Adrenal gland (tissue), 12 donors: Measurements from ENCODE around the gene SRSF9. TPM values are rescaled to one million over a fixed set of nuclear protein-coding genes. Genes with fewer than 3 reads are reported as not detected.
A peak's percentile ranks its signal among the peaks of the same experiment; 100 is the strongest.

ENCODE experiments used
- DNase-seq, 7 donors: peaks; one replicate each; pipeline ENCODE4 v3.0.0-alpha.2; 2019 to 2020
- H3K27ac ChIP-seq, 5 donors: fragments of 200-600 bp; sonication (generic) in 4 of 5; 1 replicate in 3 of 5; 2 replicates in 2 of 5; pipeline versions ENCODE4 v1.5.1 to v1.8.0; 2016 to 2020; ENCODE audit warnings: mild to moderate bottlenecking in 1 of 5
- H3K27me3 ChIP-seq: fragments of 200-600 bp; 2 replicates; pipeline ENCODE4 v1.8.0; 2021
- H3K36me3 ChIP-seq, 2 donors: fragments of 200-600 bp; replicated peaks in 1 of 2; 1 replicate in 1 of 2; 2 replicates in 1 of 2; pipeline versions ENCODE4 v1.5.1 to v1.8.0; 2018 to 2022
- H3K4me1 ChIP-seq, 2 donors: fragments of 200-600 bp; replicated peaks in 1 of 2; 1 replicate in 1 of 2; 2 replicates in 1 of 2; pipeline versions ENCODE4 v1.5.1 to v1.8.0; 2018 to 2021
- H3K4me3 ChIP-seq, 4 donors: fragments of 200-600 bp; sonication (generic) in 3 of 4; one replicate each; pipeline ENCODE4 v1.5.1; 2016 to 2018
- H3K9me3 ChIP-seq, 3 donors: fragments of 200-600 bp; sonication (generic) in 1 of 3; replicated peaks in 1 of 3; 1 replicate in 2 of 3; 2 replicates in 1 of 3; pipeline versions ENCODE4 v1.5.1 to v1.8.0; 2016 to 2021
- POLR2A ChIP-seq, 2 donors: fragments of 450-650 bp; IDR thresholded peaks; one replicate each; pipeline ENCODE4 v1.6.1; 2017; ENCODE audit warnings: antibody characterized with exemption in 2 of 2, mild to moderate bottlenecking in 2 of 2, moderate library complexity in 1 of 2
- WGBS, 4 donors: extraction: QIAGEN DNeasy Blood & Tissue Kit in 2 of 4; methylation state at CpG; one replicate each; pipeline versions ENCODE4 v1.1.5 to v1.1.7; 2013 to 2017; 5-methylcytosine and 5-hydroxymethylcytosine counted together
- intact Hi-C, 2 donors: fragments of 100-400 bp; cut with DNase I; formaldehyde crosslinking; loops; one replicate each; pipeline versions ENCODE4 v1.14.1 to v1.15.0; 2022 to 2023
- polyA plus RNA-seq, 3 donors: library from polyadenylated mRNA; stranded (reverse); fragments of 200-250 nt in 2 of 3; fragments of 350-450 nt in 1 of 3; fragmentation: Illumina TruSeq in 1 of 3; extraction: RNeasy Lipid Tissue Mini Kit (QIAGEN cat#74804) in 1 of 3; gene quantifications; one replicate each; pipeline ENCODE4 v1.2.3, GENCODE V29; 2013 to 2014
- total RNA-seq, 9 donors: library from RNA; depleted of rRNA in 4 of 9; stranded (reverse); fragments of >200 nt in 4 of 9; fragments of 120-200 nt in 1 of 9; fragmentation: NEBNext Ultra II Directional in 1 of 9; extraction: Animal tissue kit (Norgen Biotek cat#: 25700) in 1 of 9; gene quantifications; one replicate each; pipeline versions ENCODE4 v1.1.0 to v1.2.4, GENCODE V29; 2013 to 2023
- TF ChIP-seq, protein P1 (sequence below), 6 experiments: fragments of 450-650 bp in 4 of 6; fragments of 200-600 bp in 2 of 6; sonication (generic) in 1 of 6; IDR thresholded peaks; 1 replicate in 5 of 6; 2 replicates in 1 of 6; pipeline versions ENCODE4 v1.5.1 to v1.8.0; 2016 to 2021; ENCODE audit warnings: antibody characterized with exemption in 6 of 6, mild to moderate bottlenecking in 2 of 6, moderate library complexity in 1 of 6
- donor health status: healthy with polysubstance abuse.
- donor health status: Bipolar disorder and iron deficiency.
- donor health status: DM: yes; HTN: yes; CAD: no.
- donor health status: DM: no; HTN: no; CAD: no.
- donor health status: DM: no; HTN: no; CAD: no.
- donor health status: DM: yes; HTN: yes; CAD: no.

SRSF9 gene
- total and polyA plus RNA-seq, 12 donors: 55.5 to 206 (median 112) TPM

DNA sequence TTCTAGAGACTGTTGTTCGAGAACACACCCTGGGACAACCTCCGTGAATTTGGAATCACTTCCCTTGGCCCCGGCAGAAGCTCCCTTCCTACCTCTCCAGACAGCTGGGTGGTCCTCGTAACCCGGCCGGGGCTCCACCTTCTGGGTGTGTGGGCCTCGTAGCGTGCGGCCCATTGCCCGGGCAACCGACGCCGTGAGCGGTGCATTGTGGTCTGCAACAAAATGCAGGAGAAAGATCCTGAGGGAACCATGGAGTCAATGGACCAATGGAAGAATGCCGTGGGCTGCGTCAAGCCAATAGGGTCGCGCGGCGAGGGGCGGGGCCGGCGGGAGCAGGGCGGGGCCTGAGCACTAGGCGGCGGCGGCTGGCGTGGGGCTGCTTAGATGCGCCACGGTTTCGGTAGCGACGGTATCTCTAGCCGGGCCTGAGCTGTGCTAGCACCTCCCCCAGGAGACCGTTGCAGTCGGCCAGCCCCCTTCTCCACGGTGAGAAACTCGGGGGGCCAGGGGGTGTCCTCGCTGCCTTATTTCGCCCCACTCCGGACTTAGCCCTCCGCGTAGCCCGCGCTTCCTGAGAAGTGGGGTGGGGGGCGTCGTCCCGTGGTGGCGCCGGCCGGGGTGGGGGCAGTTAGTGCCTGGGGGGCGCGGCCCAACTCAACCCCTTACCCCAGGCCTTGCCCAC lies 26.3 kb upstream of the SRSF9 start, which contains the start of gene DYNLL1:
Gene DYNLL1 (plus strand): TSS at position 383 of the 682 bp plus-strand sequence. CDS start 309 bp downstream, outside the sequence.
- peaks cover 15 to 22% of the 10 kb centered on the region in 2 donors for H3K4me1 ChIP-seq
- TF ChIP-seq, protein P1, sequence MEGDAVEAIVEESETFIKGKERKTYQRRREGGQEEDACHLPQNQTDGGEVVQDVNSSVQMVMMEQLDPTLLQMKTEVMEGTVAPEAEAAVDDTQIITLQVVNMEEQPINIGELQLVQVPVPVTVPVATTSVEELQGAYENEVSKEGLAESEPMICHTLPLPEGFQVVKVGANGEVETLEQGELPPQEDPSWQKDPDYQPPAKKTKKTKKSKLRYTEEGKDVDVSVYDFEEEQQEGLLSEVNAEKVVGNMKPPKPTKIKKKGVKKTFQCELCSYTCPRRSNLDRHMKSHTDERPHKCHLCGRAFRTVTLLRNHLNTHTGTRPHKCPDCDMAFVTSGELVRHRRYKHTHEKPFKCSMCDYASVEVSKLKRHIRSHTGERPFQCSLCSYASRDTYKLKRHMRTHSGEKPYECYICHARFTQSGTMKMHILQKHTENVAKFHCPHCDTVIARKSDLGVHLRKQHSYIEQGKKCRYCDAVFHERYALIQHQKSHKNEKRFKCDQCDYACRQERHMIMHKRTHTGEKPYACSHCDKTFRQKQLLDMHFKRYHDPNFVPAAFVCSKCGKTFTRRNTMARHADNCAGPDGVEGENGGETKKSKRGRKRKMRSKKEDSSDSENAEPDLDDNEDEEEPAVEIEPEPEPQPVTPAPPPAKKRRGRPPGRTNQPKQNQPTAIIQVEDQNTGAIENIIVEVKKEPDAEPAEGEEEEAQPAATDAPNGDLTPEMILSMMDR (IDR thresholded peaks at IDR 0.05): peak in 3 of 6 experiments; percentile 16 to 32 (median 29)
- TF ChIP-seq POLR2A (IDR thresholded peaks at IDR 0.05): peak; percentile 80 to 91
- WGBS, 4 donors: 0 to 4% (median 1%) methylated on average over 13 to 53 of the region's 53 CpGs
- peak; percentile 96 to 99 (median 97) for DNase-seq
- peak within 1 kb of the TSS in 4 of 5 donors; percentile 63 to 90 (median 82) for H3K27ac ChIP-seq
- no peaks in the 10 kb centered on the region for H3K27me3 ChIP-seq
- no peaks in the 10 kb centered on the region for H3K9me3 ChIP-seq
- intact Hi-C loops: no loop called here
- peak within 1 kb of the TSS; percentile 38 to 91 (median 77) for H3K4me3 ChIP-seq
- H3K36me3 ChIP-seq: peaks cover 0 to 15% of the 10 kb centered on the region in 2 donors

GRCh38 chr12:120495186-120495730 lies 25.7 kb upstream of the SRSF9 start:
- peak overlapping the region in 2 of 5 donors; percentile 87 to 90 for H3K27ac ChIP-seq
- peaks cover 0 to 15% of the 10 kb centered on the region in 2 donors for H3K36me3 ChIP-seq
- H3K9me3 ChIP-seq: no peaks in the 10 kb centered on the region
- no peaks in the 10 kb centered on the region for H3K27me3 ChIP-seq
- TF ChIP-seq, protein P1 (IDR thresholded peaks at IDR 0.05): no peak
- TF ChIP-seq POLR2A (IDR thresholded peaks at IDR 0.05): no peak
- H3K4me3 ChIP-seq: peak overlapping the region in 2 of 4 donors; percentile 86 to 91
- intact Hi-C loops: no loop called here
- DNase-seq: peak in 1 of 7 donors; percentile 29
- peaks cover 15 to 22% of the 10 kb centered on the region in 2 donors for H3K4me1 ChIP-seq
- WGBS, 4 donors: 24 to 50% (median 35%) methylated on average over 9 to 17 of the region's 17 CpGs

DNA sequence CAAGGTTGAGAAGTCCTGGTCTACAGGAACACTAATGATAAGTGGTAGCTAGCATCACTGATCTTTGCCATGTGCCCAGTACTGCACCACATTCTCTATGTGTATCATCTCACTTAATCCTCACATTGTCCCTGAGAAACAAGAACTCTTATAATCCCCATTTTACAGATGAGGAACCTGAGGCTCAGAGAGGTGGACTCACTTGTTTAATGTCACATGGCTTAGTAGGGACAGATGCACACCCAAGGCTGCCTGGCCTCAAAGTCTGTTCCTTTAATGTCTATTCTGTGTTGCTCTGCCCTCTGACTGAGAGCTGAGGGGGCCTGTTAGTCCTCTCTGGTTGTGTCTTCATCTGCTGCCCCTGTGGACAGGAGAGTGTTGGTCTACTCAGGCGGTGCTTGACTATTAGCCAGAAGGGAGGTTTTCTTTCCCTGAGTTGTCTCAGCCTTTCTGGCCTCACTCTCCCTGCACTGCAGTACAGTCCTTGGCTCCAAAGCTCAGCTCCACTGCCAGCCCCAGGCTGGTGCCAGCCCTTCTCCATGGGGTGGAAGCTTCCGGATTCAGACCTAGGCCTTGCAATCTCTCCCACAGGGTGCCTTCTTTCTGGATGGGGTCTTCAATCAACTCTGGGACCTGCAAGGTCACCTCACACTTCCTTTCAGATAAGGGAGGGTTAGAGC lies 21.4 kb upstream of the SRSF9 start:
- Histone ChIP-seq H3K27me3 (no peaks in the 10 kb centered on the region), H3K27ac (no peak overlapping the region), H3K9me3 (no peaks in the 10 kb centered on the region), H3K4me3 (no peak overlapping the region), H3K4me1 (peaks cover 17 to 18% of the 10 kb centered on the region in 2 donors), H3K36me3 (no peaks in the 10 kb centered on the region)
- no peak for DNase-seq
- no peak for TF ChIP-seq POLR2A (IDR thresholded peaks at IDR 0.05)
- TF ChIP-seq, protein P1 (IDR thresholded peaks at IDR 0.05): no peak
- intact Hi-C loops: no loop called here
- 83 to 90% (median 86%) methylated on average over 2 of the region's 2 CpGs for WGBS, 4 donors

DNA sequence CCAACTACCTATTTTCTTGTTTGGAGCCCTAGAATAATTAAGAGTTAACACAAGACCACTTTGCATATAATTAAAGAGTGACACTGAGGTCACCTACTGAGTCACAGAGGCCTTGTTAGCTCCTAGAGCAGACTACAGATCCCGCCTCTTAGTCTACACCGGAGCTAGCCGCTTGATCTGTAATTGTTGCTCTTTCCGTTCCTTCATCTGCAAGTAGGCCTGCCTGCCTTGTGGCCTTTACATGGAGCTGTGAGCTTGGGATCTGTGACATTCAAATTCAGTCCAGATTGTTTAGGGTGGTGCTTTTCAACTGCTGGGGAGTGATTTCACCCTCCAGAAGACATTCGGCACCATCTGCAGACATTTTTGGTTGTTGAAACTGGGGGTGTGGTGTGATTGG lies 20.8 kb upstream of the SRSF9 start:
- WGBS, 4 donors: 88 to 100% (median 93%) methylated on average over 5 of the region's 5 CpGs
- Histone ChIP-seq H3K9me3 (no peaks in the 10 kb centered on the region), H3K27me3 (no peaks in the 10 kb centered on the region), H3K36me3 (no peaks in the 10 kb centered on the region), H3K27ac (no peak overlapping the region), H3K4me3 (no peak overlapping the region), H3K4me1 (peaks cover 15 to 17% of the 10 kb centered on the region in 2 donors)
- intact Hi-C loops: no loop called here
- DNase-seq: no peak
- TF ChIP-seq, protein P1 (IDR thresholded peaks at IDR 0.05): no peak
- TF ChIP-seq POLR2A (IDR thresholded peaks at IDR 0.05): no peak
